ENCODE measurements around the gene SPTAN1.

DNA sequence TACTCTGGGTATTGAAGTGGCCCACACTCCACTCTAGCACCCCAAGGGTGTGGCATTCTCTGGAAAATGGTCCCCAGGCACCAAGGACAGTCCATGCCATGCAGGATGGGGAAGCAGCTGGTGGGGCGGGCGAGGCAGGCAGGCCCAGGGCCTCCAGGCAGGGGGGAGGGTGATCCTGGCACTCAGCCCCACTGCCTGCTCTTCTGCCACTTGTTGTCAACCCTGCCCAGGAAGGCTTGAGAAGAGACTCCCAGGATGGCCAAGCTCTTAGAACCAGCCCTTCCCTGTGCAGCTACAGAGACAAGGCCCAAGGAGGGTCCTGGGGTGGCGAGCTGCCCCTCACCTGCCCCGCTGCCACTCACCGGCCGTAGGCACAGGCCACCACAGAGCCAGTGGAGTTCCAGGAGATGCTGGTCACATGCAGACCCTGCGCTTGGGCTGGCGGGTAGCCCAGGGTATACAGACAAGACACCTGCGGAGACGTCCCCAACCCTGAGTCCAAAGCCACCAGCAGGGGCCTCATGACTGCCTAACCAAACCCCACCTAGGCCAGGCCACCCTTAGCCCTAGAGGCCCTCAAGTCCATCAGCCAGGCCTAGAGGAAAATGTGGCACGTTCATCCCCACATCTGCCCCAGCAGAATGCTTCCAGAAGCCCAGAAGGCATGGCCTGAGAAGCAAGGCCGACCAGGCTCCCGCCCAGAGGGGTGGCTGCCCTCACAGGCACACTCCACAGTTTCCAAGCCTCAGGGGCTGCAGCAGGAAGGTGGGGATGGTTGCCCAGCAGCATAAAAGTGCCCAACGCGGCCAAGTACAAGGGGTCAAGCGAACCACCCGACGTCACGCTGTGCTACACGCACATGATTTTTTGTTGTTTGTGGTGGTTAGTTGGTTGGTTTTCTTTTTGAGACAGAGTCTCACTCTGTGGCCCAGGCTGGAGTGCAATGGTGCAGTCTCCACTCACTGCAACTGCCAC is 84.5 kb downstream of the SPTAN1 start:
- no peak for TF ChIP-seq CTCF (IDR thresholded peaks at IDR 0.05)
- no peak for TF ChIP-seq POLR2A (IDR thresholded peaks at IDR 0.05)

Data from right lobe of liver (tissue), 4 donors.